Aorta (tissue), 5 donors: ENCODE results near the gene CFAP99. TPM values are rescaled to one million over a fixed set of nuclear protein-coding genes. Genes with fewer than 3 reads are reported as not detected.
A peak's percentile ranks its signal among the peaks of the same experiment; 100 is the strongest.

Experiments
- ATAC-seq: fragments of 200-7000 bp; cut with Tn5 transposase; one replicate; pipeline ENCODE4 v1.9.1; 2022; ENCODE audit warnings: moderate library complexity; ENCODE audit not compliant: low FRiP score
- DNase-seq, 2 donors: peaks; one replicate each; pipeline ENCODE4 v3.0.0-alpha.2; 2020
- H3K27ac ChIP-seq, 2 donors: one replicate each; pipeline ENCODE4 v1.5.1; 2013; ENCODE audit warnings: low read length in 2 of 2, mild to moderate bottlenecking in 2 of 2, moderate library complexity in 2 of 2, control low read depth in 1 of 2, inconsistent platforms in 1 of 2, low read depth in 1 of 2
- H3K27me3 ChIP-seq, 2 donors: one replicate each; pipeline ENCODE4 v1.6.1; 2013; ENCODE audit warnings: control low read depth in 1 of 2, low read length in 1 of 2, mild to moderate bottlenecking in 1 of 2, moderate library complexity in 1 of 2; ENCODE audit not compliant: insufficient read depth in 2 of 2, control insufficient read depth in 1 of 2
- H3K36me3 ChIP-seq, 2 donors: one replicate each; pipeline ENCODE4 v1.6.1; 2013; ENCODE audit warnings: control low read depth in 1 of 2, low read length in 1 of 2, mild to moderate bottlenecking in 1 of 2; ENCODE audit not compliant: insufficient read depth in 2 of 2, control insufficient read depth in 1 of 2
- H3K4me1 ChIP-seq, 2 donors: one replicate each; pipeline ENCODE4 v1.6.1; 2013; ENCODE audit warnings: low read length in 2 of 2, control low read depth in 1 of 2, mild to moderate bottlenecking in 1 of 2, moderate library complexity in 1 of 2; ENCODE audit not compliant: insufficient read depth in 2 of 2, control insufficient read depth in 1 of 2
- H3K4me3 ChIP-seq, 2 donors: one replicate each; pipeline ENCODE4 v1.5.1; 2013; ENCODE audit warnings: low read length in 2 of 2, control low read depth in 1 of 2, mild to moderate bottlenecking in 1 of 2
- H3K9me3 ChIP-seq: one replicate; pipeline ENCODE4 v1.6.1; 2013; ENCODE audit warnings: mild to moderate bottlenecking, low read length; ENCODE audit not compliant: control insufficient read depth
- WGBS, 2 donors: extraction: QIAGEN DNeasy Blood & Tissue Kit; methylation state at CpG; one replicate each; pipeline ENCODE4 v1.1.7; 2013; 5-methylcytosine and 5-hydroxymethylcytosine counted together
- intact Hi-C, 2 donors: fragments of 100-400 bp; cut with DNase I; formaldehyde crosslinking; loops; one replicate each; pipeline versions ENCODE4 v1.14.2 to v1.15.0; 2022
- polyA plus RNA-seq, 2 donors: library from polyadenylated mRNA; stranded (reverse); fragments of 200-250 nt; gene quantifications; one replicate each; pipeline ENCODE4 v1.2.3, GENCODE V29; 2013
- total RNA-seq, 2 donors: library from RNA; stranded (reverse); fragmentation: NEBNext Ultra II Directional; extraction: Animal tissue kit (Norgen Biotek cat#: 25700); gene quantifications; one replicate each; pipeline ENCODE4 v1.2.1, GENCODE V29; 2021
- donor health status: healthy with polysubstance abuse.
- donor health status: Bipolar disorder and iron deficiency.
- donor health status: DM: no; HTN: no; CAD: no.
- donor health status: DM: no; HTN: no; CAD: no.
- donor health status: DM: yes; HTN: yes; CAD: no.

The CFAP99 gene
- total and polyA plus RNA-seq, 4 donors: 0.13 TPM; not detected in 3

- Histone ChIP-seq H3K27me3 (no peaks in the 10 kb centered on the region), H3K36me3 (no peaks in the 10 kb centered on the region), H3K27ac (no peak overlapping the region), H3K4me3 (no peak overlapping the region), H3K9me3 (no peaks in the 10 kb centered on the region), H3K4me1 (no peaks in the 10 kb centered on the region)
- intact Hi-C loops: no loop called here
- peak; percentile 37 for ATAC-seq
- 82 to 85% methylated on average over 25 of the region's 25 CpGs for WGBS, 2 donors
- peak; percentile 32 to 73 for DNase-seq
Observed at GRCh38 chr4:2451821-2452785, 33.3 kb downstream of the CFAP99 start.

- WGBS, 2 donors: 86 to 91% methylated on average over 24 of the region's 24 CpGs
- Histone ChIP-seq H3K4me3 (no peak overlapping the region), H3K4me1 (no peaks in the 10 kb centered on the region), H3K36me3 (no peaks in the 10 kb centered on the region), H3K9me3 (no peaks in the 10 kb centered on the region), H3K27ac (no peak overlapping the region), H3K27me3 (no peaks in the 10 kb centered on the region)
- intact Hi-C loops: no loop called here
- ATAC-seq (no peak), DNase-seq (peak in 1 of 2 donors; percentile 68)
Observed at GRCh38 chr4:2457481-2458295, 38.9 kb downstream of the CFAP99 start.

- H3K36me3 ChIP-seq: no peaks in the 10 kb centered on the region
Observed at GRCh38 chr4:2458546-2459491, 40.1 kb downstream of the CFAP99 start.

GRCh38 chr4:2459589-2460349 is 41.0 kb downstream of the CFAP99 start:
- 93 to 97% methylated on average over 19 of the region's 19 CpGs for WGBS, 2 donors
- Histone ChIP-seq H3K27me3 (no peaks in the 10 kb centered on the region), H3K27ac (no peak overlapping the region), H3K4me1 (no peaks in the 10 kb centered on the region), H3K4me3 (no peak overlapping the region), H3K9me3 (no peaks in the 10 kb centered on the region), H3K36me3 (no peaks in the 10 kb centered on the region)
- DNase-seq: peak in 1 of 2 donors; percentile 61
- intact Hi-C loops: loop anchor here in 1 of 2 donors (10.0 kb wide), 1 partner anchor 205 kb away; no protein-coding TSS in a partner anchor
- no peak for ATAC-seq

More at GRCh38 chr4:2458546-2459491, 40.1 kb downstream of the CFAP99 start:
- Histone ChIP-seq H3K4me1 (no peaks in the 10 kb centered on the region), H3K27me3 (no peaks in the 10 kb centered on the region), H3K27ac (no peak overlapping the region), H3K9me3 (no peaks in the 10 kb centered on the region), H3K4me3 (no peak overlapping the region)
- DNase-seq (peak in 1 of 2 donors; percentile 63), ATAC-seq (no peak)
- 87 to 89% methylated on average over 38 of the region's 38 CpGs for WGBS, 2 donors
- intact Hi-C loops: no loop called here

GRCh38 chr4:2461246-2461960 is 42.6 kb downstream of the CFAP99 start:
- Histone ChIP-seq H3K27me3 (no peaks in the 10 kb centered on the region), H3K9me3 (no peaks in the 10 kb centered on the region), H3K4me3 (no peak overlapping the region), H3K4me1 (no peaks in the 10 kb centered on the region), H3K36me3 (no peaks in the 10 kb centered on the region), H3K27ac (no peak overlapping the region)
- DNase-seq (peak in 1 of 2 donors; percentile 37), ATAC-seq (no peak)
- 89 to 94% methylated on average over 15 of the region's 15 CpGs for WGBS, 2 donors
- intact Hi-C loops: loop anchor here in 1 of 2 donors (10.0 kb wide), 1 partner anchor 207 kb away; no protein-coding TSS in a partner anchor

- peak; percentile 78 to 88 for DNase-seq
- H3K4me3 ChIP-seq: peak overlapping the region; percentile 45 to 71
- peak; percentile 85 for ATAC-seq
- H3K27ac ChIP-seq: peak overlapping the region in 1 of 2 donors; percentile 8
- no peaks in the 10 kb centered on the region for H3K36me3 ChIP-seq
- WGBS, 2 donors: 6 to 10% methylated on average over 59 to 99 of the region's 99 CpGs
- no peaks in the 10 kb centered on the region for H3K4me1 ChIP-seq
- H3K27me3 ChIP-seq: no peaks in the 10 kb centered on the region
- H3K9me3 ChIP-seq: no peaks in the 10 kb centered on the region
- intact Hi-C loops: loop anchor here in 1 of 2 donors (2.0 to 10.0 kb wide), 2 partner anchors 208 to 244 kb away; no protein-coding TSS in a partner anchor
Observed at GRCh38 chr4:2462218-2462991, 43.6 kb downstream of the CFAP99 start.
